NCI-H526 (cell line): ENCODE data around the gene ADAMTSL3.
A peak's percentile ranks its signal among the peaks of the same experiment; 100 is the strongest.

ENCODE experiments used
- DNase-seq, 2 experiments: peaks; one replicate each; lab custom pipeline; 2025; lab: John Stamatoyannopoulos, UW

The ADAMTSL3 gene

GRCh38 chr15:83980637-83981036 lies 326.7 kb downstream of the ADAMTSL3 start:
- no peak for DNase-seq

- no peak for DNase-seq
These were observed 328.8 kb downstream of the ADAMTSL3 start for GRCh38 chr15:83982748-83983147.

GRCh38 chr15:83983634-83984458 lies 329.9 kb downstream of the ADAMTSL3 start:
- DNase-seq: peak; percentile 11 to 45

- no peak for DNase-seq
These were observed 330.7 kb downstream of the ADAMTSL3 start for GRCh38 chr15:83984601-83985000.

- no peak for DNase-seq
These were observed 337.2 kb downstream of the ADAMTSL3 start for GRCh38 chr15:83991163-83991562.

- DNase-seq: no peak
These were observed 338.6 kb downstream of the ADAMTSL3 start for GRCh38 chr15:83992324-83993031.

- no peak for DNase-seq
These were observed 339.7 kb downstream of the ADAMTSL3 start for GRCh38 chr15:83993591-83993990.

- no peak for DNase-seq
These were observed 344.6 kb downstream of the ADAMTSL3 start for GRCh38 chr15:83998486-83998885.

GRCh38 chr15:83999396-84000135 lies 345.6 kb downstream of the ADAMTSL3 start:
- DNase-seq: no peak

GRCh38 chr15:84001037-84001436 lies 347.1 kb downstream of the ADAMTSL3 start:
- no peak for DNase-seq

GRCh38 chr15:84001655-84002054 lies 347.7 kb downstream of the ADAMTSL3 start:
- DNase-seq: no peak

GRCh38 chr15:84003791-84004503 lies 350.0 kb downstream of the ADAMTSL3 start:
- DNase-seq: no peak

- no peak for DNase-seq
These were observed 352.5 kb downstream of the ADAMTSL3 start for GRCh38 chr15:84006421-84006820.

GRCh38 chr15:84009616-84010015 lies 355.7 kb downstream of the ADAMTSL3 start:
- DNase-seq: no peak

- DNase-seq: no peak
These were observed 356.3 kb downstream of the ADAMTSL3 start for GRCh38 chr15:84010246-84010645.

- no peak for DNase-seq
These were observed 362.4 kb downstream of the ADAMTSL3 start for GRCh38 chr15:84016371-84016770.

GRCh38 chr15:84022516-84022915 lies 368.6 kb downstream of the ADAMTSL3 start:
- no peak for DNase-seq

- DNase-seq: peak; percentile 2 to 51
These were observed 369.7 kb downstream of the ADAMTSL3 start for GRCh38 chr15:84023636-84024035.

- no peak for DNase-seq
These were observed 380.1 kb downstream of the ADAMTSL3 start for GRCh38 chr15:84033793-84034553.

- peak in 1 of 2 experiments; percentile 61 for DNase-seq
These were observed 380.9 kb downstream of the ADAMTSL3 start for GRCh38 chr15:84034578-84035398.
